H1 (cell line): Measurements from ENCODE around the gene SLCO2A1. TPM values are rescaled to one million over a fixed set of nuclear protein-coding genes. Genes with fewer than 3 reads are reported as not detected.

Source experiments
- CTCF ChIA-PET: fragments of 300-600 bp; sonication (Branson Sonifier 250); formaldehyde crosslinking; loops from one replicate; lab custom pipeline; 2021; ENCODE audit not compliant: partially characterized antibody; lab: Charles Lee
- POLR2A ChIA-PET: fragments of 300-600 bp; sonication (Branson Sonifier 250); formaldehyde crosslinking; loops from one replicate; lab custom pipeline; 2021; ENCODE audit warnings: inconsistent platforms; ENCODE audit not compliant: partially characterized antibody; lab: Charles Lee
- DNase-seq, 2 experiments: peaks; one replicate each; pipeline versions ENCODE4 v3.0.0 to v3.0.0-alpha.2; 2010 to 2022; ENCODE audit warnings: low spot score in 2 of 2, low read depth in 1 of 2, mixed read lengths in 1 of 2
- FAIRE-seq: peaks from 2 replicates; lab custom pipeline; 2011; peaks lifted over from hg19 to GRCh38; lab: Jason Lieb, UNC
- H2AFZ ChIP-seq: 2 replicates; pipeline ENCODE4 v1.8.1; 2012; ENCODE audit warnings: low read length, inconsistent platforms
- H2AK5ac ChIP-seq: 2 replicates; pipeline ENCODE4 v1.6.1; 2013; ENCODE audit warnings: low read depth, low read length
- H2BK120ac ChIP-seq: replicated peaks from 2 replicates; pipeline ENCODE3; 2013; ENCODE audit warnings: low read depth, low read length, inconsistent platforms
- H2BK12ac ChIP-seq: 2 replicates; pipeline ENCODE4 v1.6.1; 2013; ENCODE audit warnings: low read depth, low read length
- H2BK15ac ChIP-seq: 2 replicates; pipeline ENCODE4 v1.6.1; 2013; ENCODE audit warnings: low read length
- H2BK20ac ChIP-seq: 2 replicates; pipeline ENCODE4 v1.6.1; 2013; ENCODE audit warnings: low read length
- H2BK5ac ChIP-seq: 2 replicates; pipeline ENCODE4 v1.6.1; 2013; ENCODE audit warnings: low read depth, low read length
- H3K14ac ChIP-seq: 2 replicates; pipeline ENCODE4 v1.6.1; 2013; ENCODE audit warnings: inconsistent platforms; ENCODE audit not compliant: insufficient read length
- H3K18ac ChIP-seq: 2 replicates; pipeline ENCODE4 v1.6.1; 2013; ENCODE audit warnings: low read length; ENCODE audit errors: extremely low read depth
- H3K23ac ChIP-seq: 2 replicates; pipeline ENCODE4 v1.6.1; 2013; ENCODE audit warnings: inconsistent platforms; ENCODE audit not compliant: insufficient read length
- H3K23me2 ChIP-seq: 2 replicates; pipeline ENCODE4 v1.6.1; 2013; ENCODE audit warnings: low read depth, low read length
- H3K27ac ChIP-seq: 2 replicates; pipeline ENCODE4 v1.6.1; 2011; ENCODE audit warnings: low read depth, low read length, inconsistent platforms
- H3K27me3 ChIP-seq, 4 experiments: replicated peaks in 1 of 4; 1 replicate in 1 of 4; 2 replicates in 3 of 4; pipeline versions ENCODE4 v1.6.1 to v1.8.1; 2011 to 2013; ENCODE audit warnings: low read length in 3 of 4, mild to moderate bottlenecking in 3 of 4, inconsistent platforms in 2 of 4, mixed read lengths in 2 of 4, moderate library complexity in 1 of 4; ENCODE audit not compliant: control insufficient read depth in 3 of 4, insufficient read depth in 3 of 4; ENCODE audit errors: extremely low read depth in 1 of 4
- H3K36me3 ChIP-seq, 4 experiments: 2 replicates each; pipeline versions ENCODE4 v1.6.1 to v1.8.1; 2011 to 2013; ENCODE audit warnings: mild to moderate bottlenecking in 4 of 4, low read length in 3 of 4, moderate library complexity in 2 of 4, control low read depth in 1 of 4, inconsistent platforms in 1 of 4; ENCODE audit not compliant: insufficient read depth in 4 of 4, control insufficient read depth in 2 of 4
- H3K4ac ChIP-seq: replicated peaks from 2 replicates; pipeline ENCODE3; 2013; ENCODE audit warnings: low read length, low read depth, mixed read lengths, inconsistent platforms; ENCODE audit not compliant: insufficient read length
- H3K4me1 ChIP-seq, 4 experiments: replicated peaks in 1 of 4; 1 replicate in 1 of 4; 2 replicates in 3 of 4; pipeline versions ENCODE4 v1.6.1 to v1.8.1; 2011 to 2013; ENCODE audit warnings: low read length in 3 of 4, inconsistent platforms in 2 of 4, mixed read lengths in 1 of 4; ENCODE audit not compliant: insufficient read depth in 4 of 4, control insufficient read depth in 3 of 4
- H3K4me2 ChIP-seq, 2 experiments: 2 replicates each; pipeline versions ENCODE4 v1.6.1 to v1.8.1; 2011 to 2013; ENCODE audit warnings: low read depth in 2 of 2, low read length in 2 of 2, control low read depth in 1 of 2, inconsistent platforms in 1 of 2, mild to moderate bottlenecking in 1 of 2; ENCODE audit not compliant: insufficient read depth in 1 of 2
- H3K4me3 ChIP-seq, 4 experiments: fragments of 200-600, 300-600 bp in 1 of 4; sonication (generic), shearing (Covaris generic), sonication (Bioruptor Twin) in 1 of 4; 2 replicates each; pipeline versions ENCODE4 v1.5.1 to v1.8.1; 2011 to 2016; ENCODE audit warnings: low read length in 4 of 4, low read depth in 3 of 4, control low read depth in 2 of 4, inconsistent platforms in 2 of 4, mild to moderate bottlenecking in 2 of 4, mixed read lengths in 1 of 4, moderate library complexity in 1 of 4; ENCODE audit not compliant: insufficient read depth in 2 of 4; ENCODE audit errors: extremely low read depth in 1 of 4
- H3K56ac ChIP-seq: replicated peaks from 2 replicates; pipeline ENCODE3; 2013; ENCODE audit warnings: low read depth, mild to moderate bottlenecking, mixed read lengths, low read length, inconsistent platforms; ENCODE audit not compliant: insufficient read length
- H3K79me1 ChIP-seq: 2 replicates; pipeline ENCODE4 v1.6.1; 2013; ENCODE audit warnings: low read depth, low read length, control low read depth
- H3K79me2 ChIP-seq, 2 experiments: 2 replicates each; pipeline versions ENCODE4 v1.6.1 to v1.8.1; 2012 to 2013; ENCODE audit warnings: low read length in 2 of 2, mild to moderate bottlenecking in 2 of 2, inconsistent platforms in 1 of 2; ENCODE audit not compliant: insufficient read depth in 2 of 2, control insufficient read depth in 1 of 2
- H3K9ac ChIP-seq, 4 experiments: replicated peaks in 1 of 4; 1 replicate in 1 of 4; 2 replicates in 3 of 4; pipeline versions ENCODE4 v1.6.1 to v1.8.1; 2011 to 2013; ENCODE audit warnings: low read depth in 3 of 4, low read length in 3 of 4, control low read depth in 2 of 4, mild to moderate bottlenecking in 2 of 4, moderate library complexity in 2 of 4, inconsistent platforms in 1 of 4; ENCODE audit errors: extremely low read depth in 1 of 4
- H3K9me3 ChIP-seq, 2 experiments: 2 replicates each; pipeline versions ENCODE4 v1.6.1 to v1.8.1; 2012 to 2013; ENCODE audit warnings: mild to moderate bottlenecking in 2 of 2, moderate library complexity in 2 of 2, control low read depth in 1 of 2, inconsistent platforms in 1 of 2, low read depth in 1 of 2, low read length in 1 of 2, mixed read lengths in 1 of 2; ENCODE audit not compliant: insufficient read depth in 2 of 2
- H4K20me1 ChIP-seq, 2 experiments: replicated peaks in 1 of 2; 2 replicates each; pipeline versions ENCODE3 to v1.8.1; 2011 to 2013; ENCODE audit warnings: inconsistent platforms in 2 of 2, low read length in 2 of 2, mild to moderate bottlenecking in 1 of 2; ENCODE audit not compliant: insufficient read depth in 2 of 2, control insufficient read depth in 1 of 2
- H4K5ac ChIP-seq: 2 replicates; pipeline ENCODE4 v1.6.1; 2013; ENCODE audit warnings: low read length, low read depth, mixed read lengths, inconsistent platforms; ENCODE audit not compliant: insufficient read length
- H4K8ac ChIP-seq: 2 replicates; pipeline ENCODE4 v1.8.0; 2013; ENCODE audit warnings: mild to moderate bottlenecking, moderate library complexity, low read length, inconsistent platforms; ENCODE audit not compliant: insufficient read depth; ENCODE audit errors: extremely low read depth
- H4K91ac ChIP-seq: replicated peaks from 2 replicates; pipeline ENCODE3; 2013; ENCODE audit warnings: low read length, mixed read lengths, inconsistent platforms; ENCODE audit not compliant: insufficient read length
- BRCA1 ChIP-seq: IDR thresholded peaks from 2 replicates; pipeline ENCODE4 v1.6.1; 2012; ENCODE audit warnings: low read depth, low read length, improper control_type of control experiment
- CTBP2 ChIP-seq: IDR thresholded peaks from 2 replicates; pipeline ENCODE4 v1.7.0; 2011; ENCODE audit warnings: borderline replicate concordance, mild to moderate bottlenecking, moderate library complexity, mixed read lengths, low read length; ENCODE audit not compliant: insufficient read depth, insufficient read length
- EP300 ChIP-seq, 2 experiments: IDR thresholded peaks; 1 replicate in 1 of 2; 2 replicates in 1 of 2; pipeline ENCODE4 v1.6.1; 2011 to 2012; ENCODE audit warnings: low read depth in 2 of 2, low read length in 2 of 2, mild to moderate bottlenecking in 2 of 2, borderline replicate concordance in 1 of 2, inconsistent platforms in 1 of 2, moderate library complexity in 1 of 2
- FOSL1 ChIP-seq: IDR thresholded peaks from 2 replicates; pipeline ENCODE4 v1.6.1; 2011; ENCODE audit warnings: mild to moderate bottlenecking, low read depth, low read length, moderate library complexity; ENCODE audit not compliant: insufficient read depth
- GABPA ChIP-seq: IDR thresholded peaks from 2 replicates; pipeline ENCODE4 v1.6.1; 2011; ENCODE audit warnings: mild to moderate bottlenecking, low read length, moderate library complexity, borderline replicate concordance; ENCODE audit not compliant: insufficient read depth
- GTF2F1 ChIP-seq: IDR thresholded peaks from 2 replicates; pipeline ENCODE4 v1.6.1; 2012; ENCODE audit warnings: low read depth, low read length, improper control_type of control experiment, borderline replicate concordance
- JUN ChIP-seq: IDR thresholded peaks from 2 replicates; pipeline ENCODE4 v1.6.1; 2011; ENCODE audit warnings: low read depth, mild to moderate bottlenecking, improper control_type of control experiment, low read length
- JUND ChIP-seq: IDR thresholded peaks from 2 replicates; pipeline ENCODE4 v1.6.1; 2011; ENCODE audit warnings: mild to moderate bottlenecking, improper control_type of control experiment, low read length
- NRF1 ChIP-seq: IDR thresholded peaks from 2 replicates; pipeline ENCODE4 v1.6.1; 2011; ENCODE audit warnings: mild to moderate bottlenecking, low read depth, low read length, improper control_type of control experiment
- RAD21 ChIP-seq, 2 experiments: IDR thresholded peaks in 1 of 2; conservative IDR thresholded peaks in 1 of 2; 2 replicates each; pipeline ENCODE4 v1.6.1; 2011; ENCODE audit warnings: low read depth in 2 of 2, low read length in 2 of 2, improper control_type of control experiment in 1 of 2, inconsistent platforms in 1 of 2, mild to moderate bottlenecking in 1 of 2, moderate library complexity in 1 of 2
- SUZ12 ChIP-seq: fragments of 200-600 bp; sonication (generic); IDR thresholded peaks from 2 replicates; pipeline ENCODE4 v1.6.1; 2012; ENCODE audit warnings: mild to moderate bottlenecking, inconsistent platforms, low read length, moderate library complexity, mixed read lengths
- YY1 ChIP-seq: IDR thresholded peaks from 2 replicates; pipeline ENCODE4 v1.6.1; 2011; ENCODE audit warnings: low read depth, mild to moderate bottlenecking, low read length
- WGBS, 2 experiments: shearing (Covaris generic) in 1 of 2; methylation state at CpG; one replicate each; pipeline versions ENCODE4 v1.1.6 to v1.1.7; 2013 to 2015; ENCODE audit warnings: low lambda C conversion rate in 2 of 2, mixed read lengths in 2 of 2, inconsistent platforms in 1 of 2, low coverage in 1 of 2, missing lambda C conversion rate in 1 of 2; ENCODE audit not compliant: insufficient replicate concordance in 2 of 2, insufficient coverage in 1 of 2, insufficient read length in 1 of 2; ENCODE audit errors: extremely low coverage in 1 of 2, missing lambda C conversion rate in 1 of 2; 5-methylcytosine and 5-hydroxymethylcytosine counted together
- polyA plus RNA-seq, 7 experiments: library from polyadenylated mRNA; depleted of rRNA in 3 of 7; stranded (reverse) in 5 of 7; unstranded in 2 of 7; fragments of >200 nt in 5 of 7; fragments of 200-250 nt in 2 of 7; gene quantifications; 1 replicate in 5 of 7; 2 replicates in 1 of 7; 4 replicates in 1 of 7; pipeline versions ENCODE4 v1.2.1 to v1.2.3, GENCODE V29; 2011 to 2013; ENCODE audit warnings: missing spikeins in 2 of 7, mixed read lengths in 2 of 7
- total RNA-seq: library from RNA; stranded (reverse); fragmentation: NEBNext Ultra II Directional; extraction: Animal tissue kit (Norgen Biotek cat#: 25700); gene quantifications from 2 replicates; pipeline ENCODE4 v1.2.1, GENCODE V29; 2021

Gene SLCO2A1
- total and polyA plus RNA-seq, 2 of the 8 experiments (the other 6 are each of a cell fraction or from before 2014, with no cell fraction given), result 1.1 to 2.3 TPM

DNA sequence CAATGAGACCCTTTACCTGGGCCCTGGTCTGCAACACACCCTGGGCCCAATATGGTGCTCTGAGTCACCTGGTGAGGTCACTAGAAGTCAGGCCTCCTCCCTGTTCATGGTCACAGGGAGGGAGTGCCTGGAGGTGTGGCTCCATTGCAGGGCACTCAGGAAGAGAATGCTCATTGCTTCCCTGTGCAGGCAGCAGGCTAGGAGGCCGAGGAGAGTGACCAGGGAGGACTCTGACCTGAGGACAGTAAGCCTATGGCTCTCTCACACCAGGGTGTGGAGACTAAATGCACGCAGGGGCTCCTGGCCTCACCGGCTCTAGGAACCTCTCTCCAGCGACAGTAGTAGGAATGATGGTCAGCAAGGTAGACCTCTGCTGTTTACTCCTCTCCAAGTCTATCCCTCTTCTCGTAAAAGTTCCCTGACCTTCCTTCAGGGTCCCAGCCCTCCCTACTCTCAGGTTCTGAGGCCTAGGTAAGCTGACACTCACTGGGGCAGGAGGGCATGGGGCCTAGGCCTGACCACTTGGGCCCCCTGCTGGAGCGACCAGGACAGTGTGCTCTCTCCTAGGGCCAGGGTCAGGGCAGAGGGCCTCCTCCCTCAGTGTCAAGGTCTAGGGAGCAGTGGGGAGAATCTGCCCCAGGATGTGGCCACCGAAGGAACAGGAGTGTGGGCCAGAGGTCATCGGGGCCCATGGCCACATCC lies 9.6 kb upstream of the SLCO2A1 start:
- H3K9ac ChIP-seq, result no peak overlapping the region
- no peak overlapping the region for H3K14ac ChIP-seq
- no peak overlapping the region for H3K4me3 ChIP-seq
- no peak overlapping the region for H3K27ac ChIP-seq
- peaks cover 7 to 26% of the 10 kb centered on the region in 2 experiments for H3K9me3 ChIP-seq
- no peak overlapping the region for H3K4me2 ChIP-seq
- H3K79me1 ChIP-seq, result no peaks in the 10 kb centered on the region
- H2BK12ac ChIP-seq, result no peak overlapping the region
- H2BK20ac ChIP-seq, result no peak overlapping the region
- peak in 1 of 2 experiments; percentile 57 for DNase-seq
- H3K23me2 ChIP-seq, result no peaks in the 10 kb centered on the region
- no peak overlapping the region for H3K23ac ChIP-seq
- ChIA-PET POLR2A (interaction anchor here (1.0 to 1.3 kb wide), 2 partner anchors 10 to 12 kb away, joined by 3 read pairs; no protein-coding TSS in a partner anchor), CTCF (interaction anchor here (0.5 to 1.7 kb wide), 7 partner anchors 15 to 109 kb away, joined by 3 to 4 read pairs (median 3); no protein-coding TSS in a partner anchor)
- peak overlapping the region; percentile 70; the same call in 1 of the 2 replicates for H2AFZ ChIP-seq
- no peaks in the 10 kb centered on the region for H3K27me3 ChIP-seq
- no peak overlapping the region; the same call in 1 of the 2 replicates for H2BK5ac ChIP-seq
- H3K4ac ChIP-seq, result no peak overlapping the region
- 0 out of 2 replicates have a peak overlapping the region, but pooled peaks have one; percentile 38 for H2BK15ac ChIP-seq
- H4K8ac ChIP-seq, result no peak overlapping the region
- no peaks in the 10 kb centered on the region for H3K79me2 ChIP-seq
- no peaks in the 10 kb centered on the region for H4K20me1 ChIP-seq
- no peak overlapping the region for H4K91ac ChIP-seq
- no peaks in the 10 kb centered on the region; a peak in 1 of 8 replicates for H3K36me3 ChIP-seq
- no peak overlapping the region for H3K56ac ChIP-seq
- no peak overlapping the region for H4K5ac ChIP-seq
- no peak for FAIRE-seq
- no peak overlapping the region for H3K18ac ChIP-seq
- WGBS, 2 experiments, result 82% methylated on average over 8 of the region's 8 CpGs; no CpG with 5 or more reads in 1 of the 2 experiments
- no peaks in the 10 kb centered on the region; a peak in 1 of 7 replicates for H3K4me1 ChIP-seq
- no peak overlapping the region for H2BK120ac ChIP-seq
- H2AK5ac ChIP-seq, result no peak overlapping the region
- TF ChIP-seq CTBP2 (no peak), BRCA1 (no peak), EP300 (IDR thresholded peaks at IDR 0.05; ENCODE audit: borderline replicate concordance in 1 of 2, low read depth in 2 of 2, low read length in 2 of 2) (no peak), GABPA (no peak), FOSL1 (no peak), RAD21 (IDR thresholded peaks at IDR 0.05 in 1 of 2, conservative IDR thresholded peaks at IDR 0.05 in 1 of 2; ENCODE audit: low read depth in 2 of 2, low read length in 2 of 2) (peak; percentile 75 to 83), YY1 (no peak), GTF2F1 (no peak), JUND (no peak), SUZ12 (no peak), NRF1 (no peak), JUN (no peak)
